ENCODE results near the gene OR6C3. TPM values are rescaled to one million over a fixed set of nuclear protein-coding genes. Genes with fewer than 3 reads are reported as not detected.
"Not testable (repeated sequence)": the region's sequence is repeated elsewhere in the genome, so short reads cannot be mapped to it uniquely, and the experiment has no call there.

Gene OR6C3
- total RNA-seq (2014; rRNA removed; shearing (Covaris generic)): not detected in 2 replicates

DNA sequence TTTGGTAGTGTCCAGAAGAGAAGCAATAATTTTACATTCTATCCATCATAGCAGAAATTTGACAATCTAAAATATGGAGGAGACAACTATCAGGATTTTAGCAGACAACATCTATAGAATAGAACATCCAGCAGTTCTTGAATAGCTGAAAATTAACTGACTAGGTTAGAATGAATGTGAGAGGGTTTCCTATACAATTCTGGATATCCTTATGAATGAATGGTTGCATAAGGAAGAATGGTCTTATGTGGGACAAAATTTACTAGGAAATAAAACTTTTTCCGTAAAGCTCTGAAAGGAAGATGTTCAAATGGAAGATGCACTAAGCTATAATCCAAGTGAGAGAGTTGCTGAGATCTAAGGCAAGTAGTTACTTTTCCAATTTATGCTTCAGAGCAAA is at the start of gene OR6C3:
OR6C3 (plus strand) TSS at position 301 of the 400 bp plus-strand sequence. CDS start 955 bp downstream, outside the sequence.
- DNase-seq (ENCODE audit: low read depth): no peak

DNA sequence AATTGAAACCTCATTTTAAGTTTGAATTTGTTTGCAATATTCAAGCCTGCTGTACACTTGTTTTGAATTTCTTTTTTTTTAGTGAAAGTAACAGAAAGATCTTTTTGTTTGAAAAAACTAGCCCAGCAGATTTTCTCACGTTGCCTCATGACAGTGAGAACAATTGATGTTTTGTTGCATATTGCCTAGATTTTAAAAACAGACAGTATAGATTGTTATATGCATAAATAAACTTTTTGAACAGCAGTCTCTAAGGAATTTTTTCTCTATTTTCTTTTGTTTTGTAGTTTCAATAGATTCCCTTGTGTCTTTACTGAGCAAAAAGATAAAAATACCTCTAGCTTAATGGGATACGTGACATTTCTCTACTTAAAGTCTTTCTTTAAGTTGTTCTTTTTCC is 49.6 kb upstream of the OR6C3 start:
- no peak for DNase-seq (ENCODE audit: low read depth)

DNA sequence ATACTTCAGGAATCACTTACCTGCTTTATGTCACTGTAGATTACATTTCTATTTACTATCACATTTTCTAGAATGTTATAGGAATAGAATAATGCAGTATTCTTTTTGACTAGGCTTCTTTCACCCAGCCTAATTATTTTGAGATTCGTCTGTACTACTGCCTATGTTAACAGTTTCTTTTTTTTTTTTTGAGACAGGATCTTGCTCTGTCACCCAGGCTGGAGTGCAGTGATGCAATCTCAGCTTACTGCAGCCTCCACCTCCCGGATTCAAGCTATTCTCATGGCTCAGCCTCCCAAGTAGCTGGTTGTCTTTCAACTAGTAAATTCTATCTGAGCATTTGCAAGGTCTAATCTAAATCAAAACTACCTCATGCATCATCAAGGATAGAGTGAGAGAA is 40.5 kb upstream of the OR6C3 start:
- no peak for DNase-seq (ENCODE audit: low read depth)

GRCh38 chr12:55296469-55296868 is 34.1 kb upstream of the OR6C3 start, which contains the start of gene OR6C6:
TSS of gene OR6C6 (minus strand) at chr12:55296569. CDS start at chr12:55295232, 1,337 bp downstream.
- no peak for DNase-seq (ENCODE audit: low read depth)

DNA sequence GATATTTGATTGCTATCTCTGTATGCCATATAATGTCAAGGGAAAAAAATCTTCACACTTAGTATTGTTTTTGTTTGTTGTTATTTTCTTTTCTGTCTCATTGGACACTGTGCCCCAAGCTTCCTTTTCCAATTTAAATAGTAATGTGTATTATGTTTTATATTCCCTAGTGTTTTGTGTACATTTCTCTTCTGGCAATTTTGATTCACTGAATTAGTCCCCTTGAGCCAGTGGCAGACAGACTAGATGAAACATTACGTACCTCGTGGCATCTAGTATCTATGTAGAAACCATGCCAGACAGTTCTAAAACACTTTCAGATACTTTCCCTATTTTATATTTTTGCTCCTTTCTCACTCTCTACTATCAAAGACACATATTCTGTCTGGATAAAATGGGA is 16.5 kb upstream of the OR6C3 start, which contains the start of gene OR6C1:
OR6C1 (plus strand) TSS at position 301 of the 400 bp plus-strand sequence. CDS start 6,257 bp downstream, outside the sequence.
- no peak for DNase-seq (ENCODE audit: low read depth)

- DNase-seq (ENCODE audit: low read depth): no peak
These were observed 10.3 kb upstream of the OR6C3 start for GRCh38 chr12:55320201-55320600.

GRCh38 chr12:55325801-55326200 is 4.7 kb upstream of the OR6C3 start:
- DNase-seq (ENCODE audit: low read depth): not testable (repeated sequence)

DNA sequence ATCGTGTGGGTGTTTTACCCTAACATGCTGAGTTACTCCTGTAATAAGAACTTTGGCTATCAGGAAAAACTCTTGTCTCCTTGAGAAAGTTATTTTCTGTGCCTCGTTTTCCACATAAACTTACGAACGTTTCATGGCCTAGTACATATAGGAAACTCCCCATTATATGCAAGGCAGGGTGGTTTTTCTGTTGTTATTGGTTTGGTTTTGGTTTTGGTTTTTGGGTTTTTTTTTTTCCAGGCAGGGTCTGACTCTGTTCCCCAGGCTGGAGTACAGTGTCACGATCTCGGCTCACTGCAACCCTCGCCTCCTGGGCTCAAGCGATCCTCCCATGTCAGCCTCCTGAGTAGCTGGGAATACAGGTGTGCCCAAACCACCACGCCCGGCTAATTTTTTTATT is 5.5 kb downstream of the OR6C3 start:
- DNase-seq (ENCODE audit: low read depth): no peak

- not testable (repeated sequence) for DNase-seq (ENCODE audit: low read depth)
These were observed 24.8 kb downstream of the OR6C3 start for GRCh38 chr12:55355338-55355737.

DNA sequence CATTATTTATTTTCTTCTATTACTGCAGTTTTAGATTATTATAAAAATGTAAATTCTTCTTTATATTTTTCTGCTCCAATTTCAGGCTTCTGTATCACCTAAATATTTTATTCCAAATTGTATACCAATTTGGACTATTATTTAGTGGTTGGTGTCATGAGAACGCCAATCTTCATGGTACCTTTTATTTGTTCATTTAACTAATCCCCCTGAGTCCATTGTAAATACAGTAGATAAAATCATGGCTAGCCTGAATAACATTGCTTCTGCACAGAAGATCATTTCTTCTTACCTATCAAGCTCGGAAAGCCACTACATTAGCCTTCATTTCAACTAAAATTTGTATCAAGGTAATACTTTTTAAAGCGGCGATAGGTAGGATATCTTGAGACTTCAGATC is 32.1 kb downstream of the OR6C3 start, which contains the start of gene OR6C75:
OR6C75 (plus strand) TSS at position 301 of the 400 bp plus-strand sequence. CDS start 2,136 bp downstream, outside the sequence.
- no peak for DNase-seq (ENCODE audit: low read depth)

GRCh38 chr12:55365086-55365485 is 34.5 kb downstream of the OR6C3 start:
- DNase-seq (ENCODE audit: low read depth): no peak

- no peak for DNase-seq (ENCODE audit: low read depth)
These were observed 42.0 kb downstream of the OR6C3 start for GRCh38 chr12:55372521-55372920.

Other genes starting within 250 kb of the OR6C3 start
- not detected in 2 replicates for gene OR9K2, start 204.3 kb upstream of the OR6C3 start, total RNA-seq (2014; rRNA removed; shearing (Covaris generic))
- gene OR10A7, start 109.7 kb upstream of the OR6C3 start, total RNA-seq (2014; rRNA removed; shearing (Covaris generic)): not detected in 2 replicates
- gene OR6C74, start 86.1 kb upstream of the OR6C3 start, total RNA-seq (2014; rRNA removed; shearing (Covaris generic)): not detected in 2 replicates
- not detected in 2 replicates for gene OR6C6, start 34.2 kb upstream of the OR6C3 start, total RNA-seq (2014; rRNA removed; shearing (Covaris generic))
- not detected in 2 replicates for gene OR6C1, start 16.4 kb upstream of the OR6C3 start, total RNA-seq (2014; rRNA removed; shearing (Covaris generic))
- gene OR6C75, start 32.2 kb downstream of the OR6C3 start, total RNA-seq (2014; rRNA removed; shearing (Covaris generic)): not detected in 2 replicates
- gene OR6C65, start 69.8 kb downstream of the OR6C3 start, total RNA-seq (2014; rRNA removed; shearing (Covaris generic)): not detected in 2 replicates
- not detected in 2 replicates for gene OR6C76, start 95.5 kb downstream of the OR6C3 start, total RNA-seq (2014; rRNA removed; shearing (Covaris generic))
- not detected in 2 replicates for gene OR6C2, start 113.3 kb downstream of the OR6C3 start, total RNA-seq (2014; rRNA removed; shearing (Covaris generic))
- not detected in 2 replicates for gene OR6C70, start 139.4 kb downstream of the OR6C3 start, total RNA-seq (2014; rRNA removed; shearing (Covaris generic))
- not detected in 2 replicates for gene OR6C68, start 161.6 kb downstream of the OR6C3 start, total RNA-seq (2014; rRNA removed; shearing (Covaris generic))
- gene OR6C4, start 218.9 kb downstream of the OR6C3 start, total RNA-seq (2014; rRNA removed; shearing (Covaris generic)): not detected in 2 replicates
- not detected in 2 replicates for gene OR2AP1, start 241.7 kb downstream of the OR6C3 start, total RNA-seq (2014; rRNA removed; shearing (Covaris generic))